CD8-positive, alpha-beta memory T cell (primary cell): ENCODE measurements around the gene S100A16. TPM values are rescaled to one million over a fixed set of nuclear protein-coding genes. Genes with fewer than 3 reads are reported as not detected.

ENCODE experiments used
- polyA plus RNA-seq: library from polyadenylated mRNA; unstranded; fragments of 300-500 nt; fragmentation: Illumina TruSeq; gene quantifications from one replicate; pipeline ENCODE4 v1.2.3, GENCODE V29; 2021
- total RNA-seq, 2 experiments: library from RNA; stranded (reverse); gene quantifications; one replicate each; pipeline ENCODE4 v1.2.3, GENCODE V29; 2021

The S100A16 gene
- total and polyA plus RNA-seq, 3 experiments from 2014 or later = not detected

Other genes starting within 250 kb of the S100A16 start
- not detected for gene S100A12, start 237.5 kb downstream of the S100A16 start, total RNA-seq
- not detected for gene S100A12, start 237.5 kb downstream of the S100A16 start, polyA plus RNA-seq
- not detected for gene S100A8, start 222.1 kb downstream of the S100A16 start, total RNA-seq
- not detected for gene S100A8, start 222.1 kb downstream of the S100A16 start, polyA plus RNA-seq
- gene S100A7A, start 196.6 kb downstream of the S100A16 start, total RNA-seq = not detected
- gene S100A7A, start 196.6 kb downstream of the S100A16 start, polyA plus RNA-seq = not detected
- gene S100A7, start 152.5 kb downstream of the S100A16 start, total RNA-seq = not detected
- not detected for gene S100A7, start 152.5 kb downstream of the S100A16 start, polyA plus RNA-seq
- 100 to 1,000 TPM; 244 to 254 TPM for gene S100A6, start 77.1 kb downstream of the S100A16 start, total RNA-seq
- 892 TPM for gene S100A6, start 77.1 kb downstream of the S100A16 start, polyA plus RNA-seq
- 1 to 10 TPM in 1 of 2 experiments, under 1 TPM in 1; 0.61 to 1.5 TPM for gene S100A5, start 72.2 kb downstream of the S100A16 start, total RNA-seq
- 1.6 TPM for gene S100A5, start 72.2 kb downstream of the S100A16 start, polyA plus RNA-seq
- gene S100A4, start 67.3 kb downstream of the S100A16 start, total RNA-seq = 100 to 1,000 TPM; 125 to 132 TPM
- 2,575 TPM for gene S100A4, start 67.3 kb downstream of the S100A16 start, polyA plus RNA-seq
- not detected for gene S100A3, start 63.9 kb downstream of the S100A16 start, total RNA-seq
- not detected for gene S100A3, start 63.9 kb downstream of the S100A16 start, polyA plus RNA-seq
- 1 to 10 TPM in 1 of 2 experiments, under 1 TPM in 1; 0.81 to 1.1 TPM for gene S100A2, start 47.3 kb downstream of the S100A16 start, total RNA-seq
- 0.72 TPM for gene S100A2, start 47.3 kb downstream of the S100A16 start, polyA plus RNA-seq
- gene S100A14, start 3.2 kb upstream of the S100A16 start, total RNA-seq = not detected
- not detected for gene S100A14, start 3.2 kb upstream of the S100A16 start, polyA plus RNA-seq
- 1 to 10 TPM; 5.5 to 7.6 TPM for gene S100A13, start 14.4 kb upstream of the S100A16 start, total RNA-seq
- gene S100A13, start 14.4 kb upstream of the S100A16 start, polyA plus RNA-seq = 1.3 TPM
- not detected for gene S100A1, start 15.3 kb upstream of the S100A16 start, total RNA-seq
- gene S100A1, start 15.3 kb upstream of the S100A16 start, polyA plus RNA-seq = 0.07 TPM
- gene CHTOP, start 20.9 kb upstream of the S100A16 start, total RNA-seq = 10 to 100 TPM; 95.9 to 98.9 TPM
- gene CHTOP, start 20.9 kb upstream of the S100A16 start, polyA plus RNA-seq = 70.2 TPM
- gene SNAPIN, start 45.6 kb upstream of the S100A16 start, total RNA-seq = 10 to 100 TPM; 36.7 to 39.0 TPM
- gene SNAPIN, start 45.6 kb upstream of the S100A16 start, polyA plus RNA-seq = 87.7 TPM
- gene ILF2, start 57.9 kb upstream of the S100A16 start, total RNA-seq = 100 to 1,000 TPM; 379 to 394 TPM
- gene ILF2, start 57.9 kb upstream of the S100A16 start, polyA plus RNA-seq = 126 TPM
- gene NPR1, start 65.6 kb upstream of the S100A16 start, total RNA-seq = not detected
- not detected for gene NPR1, start 65.6 kb upstream of the S100A16 start, polyA plus RNA-seq
- gene INTS3, start 114.9 kb upstream of the S100A16 start, total RNA-seq = 10 to 100 TPM; 58.2 to 61.1 TPM
- 11.9 TPM for gene INTS3, start 114.9 kb upstream of the S100A16 start, polyA plus RNA-seq
- gene SLC27A3, start 162.3 kb upstream of the S100A16 start, total RNA-seq = 10 to 100 TPM in 1 of 2 experiments, 1 to 10 TPM in 1; 9.9 to 11.3 TPM
- gene SLC27A3, start 162.3 kb upstream of the S100A16 start, polyA plus RNA-seq = 29.3 TPM